HG02588 (cell line): ENCODE results near the gene HNF1A.

Source experiments
- ATAC-seq: cut with Tn5 transposase; IDR thresholded peaks from one replicate; pipeline ENCODE4 v1.9.1; 2021; ENCODE audit warnings: mild to moderate bottlenecking, moderate library complexity; ENCODE audit not compliant: unreplicated experiment

The HNF1A gene

DNA sequence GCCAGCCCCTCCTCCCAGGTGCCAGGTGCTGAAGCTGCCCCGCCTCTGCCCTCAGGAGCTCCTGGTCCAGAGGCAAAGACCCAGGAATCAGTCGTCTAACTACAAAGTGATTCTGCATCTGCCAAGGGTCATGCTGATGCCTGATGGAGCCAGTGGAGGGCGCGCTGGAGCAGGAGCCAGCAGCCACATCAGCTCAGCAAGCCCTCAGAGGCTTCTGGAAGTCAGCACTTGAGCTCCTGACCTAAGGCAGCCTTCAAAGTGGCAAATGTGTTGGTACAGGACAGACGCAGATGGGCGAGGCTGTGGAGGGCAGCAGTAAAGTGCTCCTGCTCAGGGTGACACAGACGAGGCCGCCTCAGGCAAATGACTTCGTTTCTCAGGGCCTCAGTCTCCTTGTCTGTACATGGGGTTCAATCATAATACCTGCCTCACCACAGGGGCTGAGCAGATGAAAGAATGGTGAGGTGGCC, 27.0 kb downstream of the HNF1A start:
- ATAC-seq, result no peak

DNA sequence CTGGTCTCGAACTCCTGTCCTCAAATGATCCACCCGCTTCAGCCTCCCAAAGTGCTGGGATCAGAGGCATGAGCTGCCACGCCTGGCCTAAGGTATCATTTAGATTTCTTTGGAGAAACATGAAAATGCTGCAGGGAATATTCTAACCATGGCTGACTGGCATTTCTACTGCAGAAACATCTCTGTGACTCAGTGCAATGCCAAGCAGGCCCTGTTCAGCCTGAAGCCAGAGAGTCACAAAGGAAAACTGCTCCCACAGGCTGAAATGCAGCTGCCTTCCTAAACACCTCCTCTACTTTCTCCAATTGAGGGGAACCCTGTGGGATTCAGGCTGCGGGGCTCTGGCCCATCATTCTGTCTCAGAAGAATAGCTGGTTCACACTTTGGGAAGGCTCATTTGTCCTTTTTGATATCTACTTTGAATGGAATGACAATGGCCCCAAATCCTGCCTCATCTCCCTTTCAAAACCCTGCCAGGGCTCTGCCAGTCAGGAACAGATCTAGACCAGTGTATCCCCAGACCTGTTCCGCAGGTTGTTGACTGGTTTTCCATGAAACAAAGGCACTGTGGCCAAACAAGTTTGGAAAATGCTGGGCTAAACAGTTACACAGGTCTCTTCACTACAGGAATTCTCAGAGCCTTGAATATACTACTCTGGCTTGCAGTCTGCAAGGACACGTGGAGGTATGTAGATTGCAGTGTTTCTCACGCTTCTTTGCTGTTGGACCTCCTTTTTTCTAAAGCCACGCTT, 30.2 kb downstream of the HNF1A start:
- no peak for ATAC-seq

DNA sequence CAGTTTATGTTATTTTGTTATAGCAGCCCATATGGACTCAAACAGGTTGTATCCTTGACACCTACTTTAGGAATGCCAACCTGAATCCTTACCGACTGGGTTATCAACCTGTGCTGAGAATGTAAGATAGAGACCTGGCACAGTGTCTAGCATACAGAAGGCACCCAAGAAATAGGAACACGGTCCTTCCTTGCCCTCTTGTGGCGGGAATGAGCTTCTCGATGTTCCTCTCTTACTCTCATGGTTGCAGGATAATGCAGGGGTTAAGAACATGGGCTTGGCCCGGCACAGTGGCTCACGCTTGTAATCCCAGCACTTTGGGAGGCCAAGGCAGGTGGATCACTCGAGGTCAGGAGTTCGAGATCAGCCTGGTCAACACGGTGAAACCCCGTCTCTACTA, 31.4 kb downstream of the HNF1A start:
- no peak for ATAC-seq

DNA sequence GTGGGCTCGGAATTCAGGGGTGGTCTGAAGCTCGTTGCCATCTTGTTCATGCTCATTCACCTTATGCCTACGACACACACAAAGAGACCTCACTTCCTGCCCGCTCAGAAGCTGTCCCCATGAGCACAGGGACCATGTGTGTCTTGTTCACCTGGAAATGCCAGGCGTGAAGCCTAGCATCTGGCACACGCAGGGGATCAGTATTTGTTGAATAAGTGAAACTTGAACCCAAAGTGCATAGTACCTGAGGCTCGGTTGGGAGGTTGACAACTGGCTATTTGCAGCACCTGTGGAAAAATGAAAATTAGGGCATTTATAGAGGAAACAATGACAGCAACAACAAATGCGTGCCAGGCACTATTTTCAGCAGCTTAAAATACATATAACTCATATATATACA, 32.5 kb downstream of the HNF1A start:
- ATAC-seq, result no peak

DNA sequence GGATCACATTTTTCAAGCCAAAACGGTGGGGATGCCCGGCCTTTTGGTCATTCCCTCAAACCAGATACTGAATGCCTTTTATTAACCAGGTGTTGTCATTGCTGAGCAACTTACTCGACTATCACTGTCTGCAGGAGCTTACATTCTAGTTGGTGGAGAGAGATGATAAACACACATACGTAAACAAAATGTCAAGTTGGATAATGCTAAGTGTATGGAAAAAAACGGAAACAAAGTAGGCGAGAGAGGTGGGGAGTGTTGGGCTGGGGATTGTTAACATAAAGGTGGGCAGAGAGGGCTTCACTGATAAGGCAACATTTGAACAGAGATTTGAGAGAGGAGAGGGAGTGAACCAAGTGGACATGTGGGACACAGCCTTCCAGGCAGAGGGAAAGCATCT, 33.5 kb downstream of the HNF1A start:
- no peak for ATAC-seq

DNA sequence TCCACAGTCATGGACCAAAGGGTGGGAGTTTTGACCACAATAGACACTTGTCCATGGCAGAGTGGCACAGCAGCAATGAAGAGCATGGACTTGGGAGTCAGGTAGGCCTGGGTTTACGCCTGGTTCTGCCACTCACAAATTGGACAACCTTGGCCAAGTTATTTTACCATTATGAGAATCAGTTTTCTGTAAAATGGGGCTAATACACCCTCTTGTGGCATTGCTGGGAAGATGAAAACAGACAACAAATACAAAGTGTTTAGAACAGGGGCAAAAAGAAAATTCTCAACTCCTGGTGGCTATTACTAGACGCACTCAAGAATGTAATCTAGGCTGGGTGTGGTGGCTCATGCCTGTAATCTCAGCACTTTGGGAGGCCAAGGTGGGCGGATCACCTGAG, 35.4 kb downstream of the HNF1A start:
- ATAC-seq, result no peak

DNA sequence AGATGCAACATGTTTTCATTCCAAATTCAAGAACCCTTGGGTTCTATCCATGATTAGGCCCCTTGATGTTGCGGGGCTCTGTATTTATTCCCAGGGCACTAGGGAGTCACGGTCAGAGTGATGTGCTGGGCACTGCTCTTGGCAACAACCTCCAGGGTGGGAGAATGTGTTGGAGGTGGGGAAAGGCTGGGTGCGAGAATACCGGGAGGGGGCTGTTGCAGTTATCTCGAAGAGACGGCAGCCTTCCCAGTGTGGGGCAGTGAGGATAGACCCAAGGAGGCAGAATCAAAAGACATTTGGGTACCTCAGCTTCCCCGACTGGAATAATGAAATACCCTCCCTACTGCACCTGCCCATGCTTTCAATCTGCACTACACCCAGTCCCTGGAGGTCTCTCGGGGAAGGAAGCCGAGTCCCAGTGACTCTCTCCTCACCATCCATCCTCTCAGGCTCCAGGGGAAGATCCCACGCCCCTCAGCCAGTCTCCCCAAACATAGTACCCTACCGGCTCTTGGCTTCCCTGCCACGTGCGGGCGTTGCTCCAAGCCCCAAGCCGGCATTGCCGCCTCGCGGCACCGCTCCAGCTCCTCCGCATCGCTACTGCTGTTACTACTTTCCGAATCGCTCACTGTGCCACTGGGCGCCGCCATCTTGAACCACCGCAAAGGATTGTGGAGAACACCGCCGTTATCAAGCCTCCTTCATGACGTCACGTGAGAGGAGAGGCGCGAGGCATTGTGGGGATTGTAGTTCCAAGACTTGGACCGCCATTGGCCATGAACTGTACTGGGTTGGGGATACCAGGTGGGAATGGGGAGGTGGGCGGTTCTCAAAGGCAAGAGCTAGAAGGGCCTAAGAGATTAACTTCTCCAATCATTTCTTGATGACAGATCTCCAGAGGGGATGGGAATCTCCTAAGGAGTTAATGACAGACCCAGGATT, 37.8 kb downstream of the HNF1A start, which contains the start of gene C12orf43:
Gene C12orf43 (minus strand): TSS at position 663 of the 942 bp plus-strand sequence. CDS start 13 bp downstream, at position 650.
- peak; percentile 97 for ATAC-seq

DNA sequence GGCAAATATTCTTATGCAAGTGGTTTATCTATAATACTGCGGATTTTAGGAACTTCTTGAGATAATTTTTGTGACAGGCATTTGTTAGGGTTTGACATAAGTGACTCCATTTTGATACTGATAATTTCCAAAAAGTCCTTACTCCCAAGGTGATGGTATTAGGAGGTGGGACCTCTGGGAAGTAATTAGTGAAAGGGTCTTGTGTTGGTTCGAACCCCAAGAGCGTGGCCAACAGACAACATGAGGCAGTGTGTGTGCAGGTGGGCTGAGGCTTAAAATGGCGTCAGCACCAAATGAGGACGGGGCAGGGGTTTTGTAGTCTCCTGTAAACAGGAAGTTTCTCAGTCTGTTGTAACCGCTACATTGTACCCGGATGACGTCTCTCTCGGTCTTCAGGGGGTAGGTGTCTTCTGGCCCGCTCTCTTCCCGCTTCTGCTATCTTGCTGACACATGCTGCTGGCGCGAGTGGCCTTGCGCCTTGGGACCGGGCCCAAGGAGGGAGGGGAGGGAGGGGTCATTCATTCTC, 39.7 kb downstream of the HNF1A start:
- no peak for ATAC-seq

DNA sequence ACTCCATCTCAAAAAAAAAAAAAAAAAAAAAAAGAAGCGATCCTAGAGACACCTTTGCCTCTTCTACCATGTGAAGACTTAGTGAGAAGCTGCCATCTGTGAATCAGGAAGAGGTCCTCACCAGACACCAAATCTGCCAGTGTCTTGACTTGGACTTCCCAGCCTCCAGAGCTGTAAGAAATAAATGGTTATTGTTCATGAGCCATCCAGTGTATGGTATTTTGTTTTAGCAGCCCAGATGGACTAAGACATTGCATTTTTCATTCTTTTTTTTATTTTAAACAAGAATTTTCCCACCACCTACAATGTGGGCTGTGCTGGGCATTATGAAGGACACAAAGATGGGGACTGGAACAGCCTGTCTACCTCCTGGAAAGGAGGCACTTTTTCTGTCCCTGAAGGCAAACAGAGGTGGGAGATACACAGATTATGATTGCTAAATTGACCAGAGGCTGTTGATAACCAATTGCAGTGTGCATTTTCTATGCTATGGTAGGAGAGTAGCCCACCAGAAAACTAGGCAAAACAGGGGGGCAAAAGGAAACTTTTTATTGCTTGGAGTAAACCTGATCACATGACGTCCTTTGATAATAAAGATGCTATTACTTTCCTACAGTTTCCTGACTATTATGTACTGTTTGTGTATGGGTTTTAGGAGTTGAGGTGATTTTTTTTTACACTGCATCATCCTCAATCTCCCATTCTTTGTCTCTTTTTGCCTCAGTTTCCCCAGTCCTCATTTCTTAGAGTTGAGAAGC, 40.7 kb downstream of the HNF1A start:
- ATAC-seq, result no peak

DNA sequence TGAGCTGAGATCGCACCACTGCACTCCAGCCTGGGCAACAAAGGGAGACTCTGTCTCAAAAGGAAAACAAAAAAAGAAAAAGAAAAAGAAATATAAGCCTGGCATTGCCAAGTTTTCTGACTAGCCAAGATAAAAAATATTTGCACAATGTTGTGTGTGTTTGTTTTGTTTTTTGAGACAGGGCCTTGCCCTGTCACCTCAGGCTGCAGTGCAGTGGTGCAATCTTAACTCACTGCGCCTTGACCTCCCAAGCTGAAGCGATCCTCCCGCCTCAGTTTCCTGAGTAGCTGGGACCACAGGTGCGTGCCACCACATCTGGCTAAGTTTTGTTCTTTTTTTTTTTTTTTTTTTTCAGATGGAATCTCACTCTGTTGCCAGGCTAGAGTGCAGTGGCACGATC, 43.4 kb downstream of the HNF1A start:
- ATAC-seq, result no peak

DNA sequence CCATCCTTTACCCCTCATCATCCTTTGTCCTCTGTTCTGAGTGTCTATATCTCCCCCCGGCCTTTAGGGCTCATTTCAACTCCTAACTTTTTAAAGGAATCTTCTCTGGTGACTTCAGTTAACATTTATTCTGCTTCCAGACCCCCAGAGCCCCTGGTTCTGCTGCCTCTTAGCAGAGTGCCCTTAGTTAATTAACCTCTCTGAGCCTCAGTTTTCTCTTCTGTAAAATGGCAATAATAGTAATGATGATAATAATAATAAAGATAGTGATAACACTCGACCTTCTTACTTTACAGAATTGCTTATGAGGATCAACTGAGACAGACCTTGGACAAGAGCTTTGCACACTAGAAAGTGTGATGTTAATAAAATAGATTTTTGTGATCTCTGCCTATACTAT, 44.4 kb downstream of the HNF1A start:
- no peak for ATAC-seq

DNA sequence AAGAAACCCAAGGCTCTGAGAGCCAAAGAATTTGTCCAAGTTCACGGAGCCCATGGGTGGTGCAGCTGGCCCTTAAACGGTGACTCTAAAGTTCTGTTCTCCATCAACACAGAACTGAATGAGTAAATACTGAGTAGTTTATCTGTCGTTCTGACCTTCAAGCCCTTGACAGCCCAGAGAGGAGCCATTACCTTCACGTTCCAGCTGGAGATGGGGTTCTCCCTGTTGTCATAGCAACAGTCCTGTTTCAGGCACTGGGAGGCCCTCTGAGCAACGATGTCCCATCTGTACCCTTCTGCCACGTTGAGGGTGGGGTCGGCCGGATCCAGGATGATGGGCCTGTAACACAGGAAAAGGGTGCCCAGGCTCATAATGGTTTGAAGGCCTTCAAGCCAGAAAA, 45.5 kb downstream of the HNF1A start:
- ATAC-seq, result no peak

DNA sequence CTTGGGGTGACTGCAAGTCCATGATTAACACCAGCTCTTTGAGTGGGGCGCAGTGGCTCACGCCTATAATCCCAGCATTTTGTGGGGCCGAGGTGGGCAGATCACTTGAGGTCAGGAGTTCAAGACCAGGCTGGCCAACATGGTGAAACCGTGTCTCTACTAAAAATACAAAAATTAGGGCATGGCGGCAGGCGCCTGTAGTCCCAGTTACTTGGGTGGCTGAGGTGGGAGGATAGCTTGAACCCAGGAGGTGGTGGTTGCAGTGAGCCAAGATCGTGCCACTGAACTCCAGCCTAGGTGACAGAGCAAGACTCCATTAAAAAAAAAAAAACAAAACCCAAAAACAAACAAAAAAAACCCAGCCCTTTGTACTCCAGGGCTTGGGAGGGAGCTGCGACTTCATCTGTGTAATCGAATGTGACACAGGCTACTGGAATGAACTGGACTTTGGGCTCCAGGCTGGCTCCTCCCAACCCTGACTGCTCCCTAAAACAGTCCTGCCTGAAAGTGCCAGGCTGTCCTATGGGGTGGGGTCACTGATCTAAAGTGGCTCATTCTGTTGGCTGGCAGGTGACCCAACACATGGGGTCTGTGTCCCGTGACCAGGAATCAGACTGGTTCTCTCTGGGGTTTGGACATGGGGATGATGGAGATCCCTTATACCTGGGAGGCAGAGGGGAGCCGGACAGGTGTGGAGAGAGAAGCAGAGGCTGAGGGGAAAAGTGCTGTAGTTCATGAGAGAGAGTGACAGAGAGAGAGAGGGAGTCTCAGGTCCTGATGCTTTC, 47.3 kb downstream of the HNF1A start:
- no peak for ATAC-seq

DNA sequence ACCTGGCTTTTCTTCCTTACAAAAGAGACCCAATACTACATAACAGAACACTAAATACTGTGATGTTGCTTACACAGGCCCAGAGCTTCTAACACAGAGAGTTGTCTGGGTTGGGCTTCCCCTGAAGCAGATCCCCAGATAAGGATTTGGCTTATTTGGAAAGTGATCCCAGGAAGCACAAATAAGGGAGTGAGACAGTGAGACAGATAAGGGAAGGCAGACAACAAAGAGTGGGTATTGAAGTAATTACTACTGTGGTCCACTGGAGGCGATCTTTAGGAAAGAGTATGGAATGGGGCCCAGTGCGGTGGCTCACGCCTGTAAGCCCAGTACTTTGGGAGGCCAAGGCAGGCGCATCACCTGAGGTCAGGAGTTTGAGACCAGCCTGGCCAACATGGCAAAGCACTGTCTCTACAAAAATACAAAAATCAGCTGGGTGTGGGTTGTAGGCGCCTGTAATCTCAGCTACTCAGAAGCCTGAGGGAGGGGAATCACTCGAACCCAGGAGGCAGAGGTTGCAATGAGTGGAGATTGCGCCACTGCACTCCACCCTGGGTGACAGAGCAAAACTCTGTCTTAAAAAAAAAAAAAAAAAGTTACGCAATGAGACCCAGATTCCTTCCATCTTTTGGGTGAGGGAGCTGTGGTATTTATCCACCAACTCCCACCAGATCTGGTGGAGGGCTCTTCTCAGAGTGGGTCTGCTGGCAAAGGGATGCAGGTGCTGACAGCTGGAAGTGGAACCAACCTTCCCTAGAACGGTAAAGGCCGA, 48.1 kb downstream of the HNF1A start:
- no peak for ATAC-seq

DNA sequence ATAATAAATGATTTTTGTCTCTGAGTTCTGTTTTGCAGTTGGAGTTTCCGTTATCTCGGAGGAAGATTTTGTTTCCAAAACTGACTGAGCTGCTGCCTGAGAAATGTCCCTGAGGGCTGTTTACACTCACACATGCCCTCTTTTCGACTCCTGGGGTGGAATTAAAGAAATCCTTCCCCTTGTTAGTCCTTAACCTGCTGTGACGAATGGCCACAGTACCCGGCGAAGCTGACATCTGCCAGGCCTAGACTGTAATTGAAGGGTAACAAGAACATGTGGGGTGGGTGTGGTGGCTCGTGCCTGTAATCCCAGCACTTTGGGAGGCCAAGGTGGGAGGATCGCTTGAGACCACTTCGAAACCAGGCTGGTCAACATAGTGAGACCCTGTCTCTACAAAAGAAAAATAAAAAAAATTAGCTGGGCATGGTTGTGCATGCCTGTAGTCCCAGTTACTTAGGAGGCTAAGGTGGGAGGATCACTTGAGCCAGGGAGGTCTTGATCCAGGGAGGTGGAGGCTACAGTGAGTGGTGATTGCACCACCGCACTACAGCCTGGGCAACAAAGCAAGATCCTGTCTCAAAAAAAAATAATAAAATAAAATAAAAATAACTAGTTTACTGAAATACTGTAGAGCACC, 52.4 kb downstream of the HNF1A start:
- no peak for ATAC-seq

DNA sequence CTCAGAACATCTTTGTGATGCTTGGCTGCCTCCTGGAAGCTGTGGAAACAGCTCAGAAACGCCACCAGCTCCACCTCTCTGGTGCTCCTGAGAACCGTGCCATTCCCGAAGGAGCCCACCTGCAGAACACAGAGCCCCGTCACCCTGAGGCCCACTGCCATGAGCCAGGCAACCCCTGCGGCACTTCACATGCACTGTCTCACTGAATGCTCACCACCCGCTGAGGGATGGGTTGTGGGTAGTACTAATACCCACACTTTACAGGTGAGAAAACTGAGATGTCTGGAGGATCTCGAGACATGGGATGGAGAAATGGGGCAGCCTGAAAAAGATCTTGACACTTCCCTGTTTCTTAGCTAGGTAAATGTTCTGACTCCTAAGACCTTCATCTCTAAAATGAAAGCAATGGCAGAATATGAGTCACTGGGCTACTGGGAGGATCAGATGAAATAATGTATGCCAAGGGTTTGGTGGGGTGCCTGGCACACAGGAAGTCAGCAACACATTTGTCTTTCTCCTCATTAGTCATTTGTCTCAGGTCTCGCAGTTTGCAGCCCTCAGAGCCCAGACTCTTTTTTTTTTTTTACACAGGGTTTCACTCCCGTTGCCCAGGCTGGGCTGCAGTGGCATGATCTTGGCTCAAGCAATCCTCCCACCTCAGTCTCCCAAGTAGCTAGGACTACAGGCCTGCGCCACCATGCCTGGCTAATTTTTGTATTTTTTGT, 55.4 kb downstream of the HNF1A start:
- no peak for ATAC-seq

DNA sequence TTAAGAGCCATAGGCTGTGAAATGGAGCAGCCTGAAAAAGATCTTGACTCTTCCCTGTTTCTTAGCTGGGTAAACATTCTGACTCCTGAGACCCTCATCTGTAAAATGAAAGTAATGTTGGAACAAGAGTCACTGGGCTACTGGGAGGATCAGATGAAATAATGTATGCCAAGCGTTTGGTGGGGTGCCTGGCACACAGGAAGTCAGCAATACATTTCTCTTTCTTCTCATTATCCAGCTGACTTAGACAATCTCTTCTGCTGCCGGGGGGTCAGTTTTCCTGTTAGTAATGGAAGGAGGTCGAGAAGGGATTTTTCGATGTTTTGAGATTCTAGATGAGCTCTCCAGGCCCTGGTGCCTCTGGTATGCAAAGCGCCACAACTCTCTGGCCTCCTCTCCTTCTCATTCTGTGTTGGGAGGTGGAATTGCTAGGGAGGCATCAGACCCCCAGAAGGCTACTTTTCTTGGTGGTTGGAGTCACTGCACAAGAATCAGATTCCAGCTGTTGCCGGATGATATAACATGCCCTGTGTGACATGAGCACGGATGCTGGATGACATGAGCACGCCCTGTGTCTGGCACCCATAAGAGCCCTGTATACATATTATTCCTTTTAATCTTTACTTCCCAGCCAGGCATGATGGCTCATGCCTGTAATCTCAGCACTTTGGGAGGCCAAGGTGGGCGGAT, 56.4 kb downstream of the HNF1A start:
- no peak for ATAC-seq
